IMR-90 (cell line): ENCODE results near the gene C2CD4D. TPM values are rescaled to one million over a fixed set of nuclear protein-coding genes. Genes with fewer than 3 reads are reported as not detected.

ENCODE experiments used
- microRNA-seq, 2 experiments: library from miRNA; stranded (forward) in 1 of 2; unstranded in 1 of 2; fragments of 10-50 nt in 1 of 2; fragments of <30 nt in 1 of 2; gene quantifications in 1 of 2; microRNA quantifications in 1 of 2; one replicate each; pipeline versions ENCODE3 to v1.1.0; 2013 to 2020; ENCODE audit not compliant: insufficient read depth in 1 of 2, insufficient read length in 1 of 2, unreplicated experiment in 1 of 2
- polyA plus RNA-seq, 3 experiments: library from polyadenylated mRNA; depleted of rRNA; stranded (reverse); fragments of >200 nt; gene quantifications; 2 replicates each; pipeline ENCODE4 v1.2.3, GENCODE V29; 2012; ENCODE audit warnings: low replicate concordance in 1 of 3
- small RNA-seq, 5 experiments: library from RNA; depleted of rRNA; stranded (forward); fragments of <200 nt; gene quantifications; one replicate each; pipeline ENCODE3, GENCODE V24; 2012
- total RNA-seq: library from RNA; depleted of rRNA; stranded (reverse); fragments of >200 nt; gene quantifications from 2 replicates; pipeline ENCODE4 v1.2.3, GENCODE V29; 2012; rRNA removed

C2CD4D gene
- total and polyA plus RNA-seq, 2 of the 4 experiments (the other 2 are of a cell fraction) = not detected

Small RNA genes lying within 50 kb of the gene (microRNA-seq; reads per million reads assigned to microRNA genes)
- gene RF00019 (ENCODE audit: insufficient read depth, insufficient read length) = not detected

Small RNA genes lying within 50 kb of the gene (small RNA-seq; reads per million reads assigned to genes)
- gene RF00019 = 0 reads per million in 5 experiments

Other genes starting within 250 kb of the C2CD4D start
- gene SNX27, start 227.8 kb downstream of the C2CD4D start, total RNA-seq = 25.6 and 34.4 TPM in 2 replicates
- gene SNX27, start 227.8 kb downstream of the C2CD4D start, polyA plus RNA-seq (2012; rRNA removed) = 9.3 and 12.3 TPM in 2 replicates
- not detected in 2 replicates for gene CELF3, start 123.0 kb downstream of the C2CD4D start, total RNA-seq
- not detected in 2 replicates for gene CELF3, start 123.0 kb downstream of the C2CD4D start, polyA plus RNA-seq (2012; rRNA removed)
- gene RIIAD1, start 118.3 kb downstream of the C2CD4D start, total RNA-seq = not detected in 2 replicates
- not detected in 2 replicates for gene RIIAD1, start 118.3 kb downstream of the C2CD4D start, polyA plus RNA-seq (2012; rRNA removed)
- 65.4 and 85.8 TPM in 2 replicates for gene MRPL9, start 76.3 kb downstream of the C2CD4D start, total RNA-seq
- 77.3 and 87.5 TPM in 2 replicates for gene MRPL9, start 76.3 kb downstream of the C2CD4D start, polyA plus RNA-seq (2012; rRNA removed)
- gene TDRKH, start 49.3 kb downstream of the C2CD4D start, total RNA-seq = 2.2 TPM in 2 replicates
- gene TDRKH, start 49.3 kb downstream of the C2CD4D start, polyA plus RNA-seq (2012; rRNA removed) = 0.86 and 1.2 TPM in 2 replicates
- not detected in 2 replicates for gene LINGO4, start 34.4 kb downstream of the C2CD4D start, total RNA-seq
- not detected in 2 replicates for gene LINGO4, start 34.4 kb downstream of the C2CD4D start, polyA plus RNA-seq (2012; rRNA removed)
- gene RORC, start 8.0 kb downstream of the C2CD4D start, total RNA-seq = not detected in 2 replicates
- not detected in 2 replicates for gene RORC, start 8.0 kb downstream of the C2CD4D start, polyA plus RNA-seq (2012; rRNA removed)
- not detected in 2 replicates for gene THEM5, start 13.9 kb upstream of the C2CD4D start, total RNA-seq
- not detected in 2 replicates for gene THEM5, start 13.9 kb upstream of the C2CD4D start, polyA plus RNA-seq (2012; rRNA removed)
- 7.3 and 8.3 TPM in 2 replicates for gene THEM4, start 69.7 kb upstream of the C2CD4D start, total RNA-seq
- 12.2 and 15.7 TPM in 2 replicates for gene THEM4, start 69.7 kb upstream of the C2CD4D start, polyA plus RNA-seq (2012; rRNA removed)
- 77.2 and 86.0 TPM in 2 replicates for gene S100A10, start 154.0 kb upstream of the C2CD4D start, total RNA-seq
- gene S100A10, start 154.0 kb upstream of the C2CD4D start, polyA plus RNA-seq (2012; rRNA removed) = 223 and 277 TPM in 2 replicates
- 117 and 167 TPM in 2 replicates for gene S100A11, start 197.2 kb upstream of the C2CD4D start, total RNA-seq
- gene S100A11, start 197.2 kb upstream of the C2CD4D start, polyA plus RNA-seq (2012; rRNA removed) = 1,354 and 1,402 TPM in 2 replicates
- gene TCHHL1, start 249.2 kb upstream of the C2CD4D start, total RNA-seq = not detected in 2 replicates
- gene TCHHL1, start 249.2 kb upstream of the C2CD4D start, polyA plus RNA-seq (2012; rRNA removed) = not detected in 2 replicates